HCT116 (cell line): Measurements from ENCODE around the gene CCNYL1. TPM values are rescaled to one million over a fixed set of nuclear protein-coding genes. Genes with fewer than 3 reads are reported as not detected.

ENCODE experiments used
- ATAC-seq: fragments of 200-7000 bp; cut with Tn5 transposase; 2 replicates; pipeline ENCODE4 v1.9.1; 2020; ENCODE audit warnings: mild to moderate bottlenecking, moderate library complexity
- BruUV-seq: library from RNA; stranded (reverse); fragments of 400-500 nt; replicated peaks from 2 replicates; lab custom pipeline; 2021; lab: Mats Ljungman, UMichigan
- CTCF ChIA-PET: fragments of 300-600 bp; sonication (Branson Sonifier 250); formaldehyde crosslinking; loops from one replicate; lab custom pipeline; 2021; ENCODE audit warnings: antibody characterized with exemption; lab: Charles Lee
- POLR2A ChIA-PET: fragments of 300-600, 350-600 bp; sonication (Branson Sonifier 250); formaldehyde crosslinking; loops from one replicate; lab custom pipeline; 2021; ENCODE audit warnings: antibody characterized with exemption; lab: Charles Lee
- RAD21 ChIA-PET, 2 experiments: fragments of 300-600 bp; sonication (Branson Sonifier 250); formaldehyde crosslinking; loops; one replicate each; lab custom pipeline; 2023; ENCODE audit warnings: low total read pairs in 2 of 2; ENCODE audit not compliant: uncharacterized antibody in 2 of 2, unreplicated experiment in 2 of 2, low non-redundant PET in 1 of 2; lab: Charles Lee
- DNase-seq: peaks from one replicate; pipeline ENCODE4 v3.0.0-alpha.2; 2010; ENCODE audit warnings: low read depth, low spot score
- H2AFZ ChIP-seq: fragments of 200-600 bp; shearing (Covaris generic), sonication (generic); 2 replicates; pipeline ENCODE4 v1.6.1; 2017; ENCODE audit warnings: low read depth, mixed run types, mixed read lengths, antibody characterized with exemption, low read length; ENCODE audit not compliant: poor library complexity, severe bottlenecking
- H3K27ac ChIP-seq: 2 replicates; pipeline ENCODE4 v1.5.1; 2012; ENCODE audit warnings: low read depth, low read length
- H3K27me3 ChIP-seq: fragments of 200-600 bp; sonication (generic); 2 replicates; pipeline ENCODE4 v1.6.1; 2016; ENCODE audit warnings: mixed run types, low read length, mixed read lengths; ENCODE audit not compliant: insufficient read depth
- H3K36me3 ChIP-seq, 2 experiments: fragments of 200-500 bp in 1 of 2; fragments of 200-600 bp in 1 of 2; sonication (Bioruptor generic) in 1 of 2; sonication (generic) in 1 of 2; 2 replicates each; pipeline versions ENCODE4 v1.5.1 to v1.6.1; 2014 to 2016; ENCODE audit warnings: low read length in 2 of 2, inconsistent platforms in 1 of 2, mixed read lengths in 1 of 2, mixed run types in 1 of 2; ENCODE audit not compliant: insufficient read depth in 2 of 2, control insufficient read depth in 1 of 2
- H3K4me1 ChIP-seq, 2 experiments: fragments of 200-600 bp in 1 of 2; sonication (generic) in 1 of 2; 2 replicates each; pipeline versions ENCODE4 v1.5.1 to v1.6.1; 2012 to 2017; ENCODE audit warnings: low read length in 2 of 2, inconsistent platforms in 1 of 2, mild to moderate bottlenecking in 1 of 2, mixed read lengths in 1 of 2, mixed run types in 1 of 2, moderate library complexity in 1 of 2; ENCODE audit not compliant: insufficient read depth in 2 of 2, control insufficient read depth in 1 of 2
- H3K4me2 ChIP-seq: fragments of 200-600 bp; sonication (generic); 2 replicates; pipeline ENCODE4 v1.6.1; 2017; ENCODE audit warnings: mixed run types, low read length, mixed read lengths
- H3K4me3 ChIP-seq, 2 experiments: fragments of 200-600 bp in 1 of 2; sonication (generic) in 1 of 2; replicated peaks in 1 of 2; 2 replicates each; pipeline ENCODE4 v1.5.1; 2011 to 2016; ENCODE audit warnings: low read length in 2 of 2, control low read depth in 1 of 2, low read depth in 1 of 2, mild to moderate bottlenecking in 1 of 2, mixed read lengths in 1 of 2, mixed run types in 1 of 2
- H3K79me2 ChIP-seq: fragments of 200-600 bp; sonication (generic); 2 replicates; pipeline ENCODE4 v1.6.1; 2017; ENCODE audit warnings: mild to moderate bottlenecking, mixed run types, low read length, moderate library complexity, mixed read lengths; ENCODE audit not compliant: insufficient read depth
- H3K9ac ChIP-seq: fragments of 200-600 bp; sonication (generic); 2 replicates; pipeline ENCODE4 v1.6.1; 2016; ENCODE audit warnings: low read length, mixed read lengths
- H3K9me2 ChIP-seq: fragments of 200-600 bp; sonication (generic), shearing (Covaris generic); 2 replicates; pipeline ENCODE4 v1.6.1; 2017; ENCODE audit warnings: mixed run types, mild to moderate bottlenecking, moderate library complexity; ENCODE audit not compliant: insufficient read depth
- H3K9me3 ChIP-seq, 2 experiments: fragments of 200-500 bp in 1 of 2; fragments of 200-600 bp in 1 of 2; sonication (Bioruptor generic) in 1 of 2; sonication (generic) in 1 of 2; 2 replicates each; pipeline ENCODE4 v1.6.1; 2014 to 2017; ENCODE audit warnings: low read length in 2 of 2, mixed read lengths in 2 of 2, inconsistent platforms in 1 of 2, low read depth in 1 of 2, mild to moderate bottlenecking in 1 of 2, mixed run types in 1 of 2, moderate library complexity in 1 of 2; ENCODE audit not compliant: control insufficient read depth in 1 of 2, insufficient read depth in 1 of 2
- H4K20me1 ChIP-seq: fragments of 200-600 bp; sonication (generic), shearing (Covaris generic); 2 replicates; pipeline ENCODE4 v1.6.1; 2017; ENCODE audit warnings: mixed run types, mild to moderate bottlenecking, moderate library complexity; ENCODE audit not compliant: insufficient read depth
- CBX3 ChIP-seq: IDR thresholded peaks from 2 replicates; pipeline ENCODE4 v1.6.1; 2012; ENCODE audit warnings: low read depth
- CTCF ChIP-seq, 3 experiments: fragments of 200-600 bp in 1 of 3; sonication (generic) in 1 of 3; IDR thresholded peaks in 2 of 3; conservative IDR thresholded peaks in 1 of 3; 2 replicates each; pipeline ENCODE4 v1.5.1; 2012 to 2017; ENCODE audit warnings: low read depth in 2 of 3, low read length in 2 of 3, antibody characterized with exemption in 1 of 3, borderline replicate concordance in 1 of 3, control low read depth in 1 of 3, mild to moderate bottlenecking in 1 of 3, mixed read lengths in 1 of 3, mixed run types in 1 of 3, moderate library complexity in 1 of 3; ENCODE audit not compliant: insufficient read depth in 1 of 3
- ELF1 ChIP-seq: IDR thresholded peaks from 2 replicates; pipeline ENCODE4 v1.6.1; 2012; ENCODE audit warnings: low read depth, borderline replicate concordance
- EZH2 ChIP-seq: fragments of 200-600 bp; sonication (generic); IDR thresholded peaks from 2 replicates; pipeline ENCODE4 v1.6.1; 2017; ENCODE audit warnings: antibody characterized with exemption, mixed run types
- FOSL1 ChIP-seq: IDR thresholded peaks from 2 replicates; pipeline ENCODE4 v1.6.1; 2012; ENCODE audit warnings: low read depth
- JUND ChIP-seq: IDR thresholded peaks from 2 replicates; pipeline ENCODE4 v1.6.1; 2012
- POLR2AphosphoS5 ChIP-seq: IDR thresholded peaks from 2 replicates; pipeline ENCODE4 v1.6.1; 2011; ENCODE audit warnings: mild to moderate bottlenecking, low read depth, low read length, moderate library complexity
- RAD21 ChIP-seq: IDR thresholded peaks from 2 replicates; pipeline ENCODE4 v1.6.1; 2012; ENCODE audit warnings: low read depth, mild to moderate bottlenecking
- SIN3A ChIP-seq: IDR thresholded peaks from 2 replicates; pipeline ENCODE4 v1.6.1; 2012; ENCODE audit warnings: low read depth
- SP1 ChIP-seq: IDR thresholded peaks from 2 replicates; pipeline ENCODE4 v1.6.1; 2012; ENCODE audit warnings: low read depth
- TCF7L2 ChIP-seq: IDR thresholded peaks from 2 replicates; pipeline ENCODE4 v1.7.0; 2011; ENCODE audit warnings: borderline replicate concordance, inconsistent platforms; ENCODE audit not compliant: insufficient read depth, insufficient read length; ENCODE audit errors: extremely low read depth
- YY1 ChIP-seq: IDR thresholded peaks from 2 replicates; pipeline ENCODE4 v1.6.1; 2011; ENCODE audit warnings: low read length, low read depth, moderate library complexity, mild to moderate bottlenecking; ENCODE audit not compliant: insufficient replicate concordance; ENCODE audit errors: extremely low read depth
- ZFX ChIP-seq: fragments of 450-650 bp; IDR thresholded peaks from 2 replicates; pipeline ENCODE4 v1.6.1; 2017
- intact Hi-C: fragments of 100-400 bp; cut with micrococcal nuclease; formaldehyde crosslinking; loops from 2 replicates; pipeline ENCODE4 v1.10.0; 2022
- total RNA-seq: library from RNA; stranded (reverse); gene quantifications from one replicate; pipeline ENCODE4 v1.2.1, GENCODE V29; 2021; ENCODE audit not compliant: unreplicated experiment
- TF ChIP-seq, protein P1 (sequence below): IDR thresholded peaks from 2 replicates; pipeline ENCODE4 v1.6.1; 2012

Gene CCNYL1
- total RNA-seq, 1 experiment from 2014 or later, result 14.9 TPM

DNA sequence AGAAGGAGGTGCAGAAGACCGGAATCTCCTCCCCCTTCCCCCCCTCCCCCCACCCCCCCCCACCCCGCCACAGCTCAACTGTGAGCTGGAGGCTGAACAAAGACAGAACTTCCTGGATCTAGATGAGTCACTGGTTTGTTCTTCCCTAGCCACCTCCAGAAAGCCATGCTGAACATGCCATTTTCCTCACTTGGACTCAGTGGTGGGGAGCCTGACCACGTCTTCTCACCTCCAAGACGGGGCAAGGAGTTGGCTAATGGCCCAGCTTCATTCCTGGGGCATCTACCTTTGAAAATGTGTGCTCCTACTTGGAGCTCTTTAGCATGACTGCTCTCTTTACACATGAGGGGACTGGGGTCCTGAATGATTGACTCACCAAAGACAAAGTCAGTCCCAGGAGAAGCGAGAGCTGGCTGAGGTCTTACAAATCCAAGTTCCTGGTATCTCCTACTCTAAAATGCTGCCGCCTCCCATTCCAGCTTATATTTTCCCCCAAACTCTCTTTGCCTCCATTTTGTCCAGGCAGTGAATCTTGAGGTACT, 80.9 kb downstream of the CCNYL1 start:
- DNase-seq (peak; percentile 69), ATAC-seq (peak; percentile 86)
- H3K9me2 ChIP-seq, result no peaks in the 10 kb centered on the region
- H3K9me3 ChIP-seq, result no peaks in the 10 kb centered on the region
- peak overlapping the region; percentile 75 for H2AFZ ChIP-seq
- H3K36me3 ChIP-seq, result no peaks in the 10 kb centered on the region
- TF ChIP-seq ZFX (no peak), POLR2AphosphoS5 (peak; percentile 78), JUND (peak; percentile 64; the same call in 1 of the 2 replicates), FOSL1 (peak; percentile 59), TCF7L2 (no peak), ELF1 (no peak), CBX3 (peak; percentile 50; the same call in 1 of the 2 replicates), EZH2 (no peak), CTCF (IDR thresholded peaks at IDR 0.05 in 2 of 3, conservative IDR thresholded peaks at IDR 0.05 in 1 of 3; ENCODE audit: borderline replicate concordance in 1 of 3, insufficient read depth in 1 of 3, low read depth in 2 of 3, low read length in 2 of 3) (no peak), YY1 (peak; percentile 68), SP1 (peak; percentile 42), SIN3A (no peak), RAD21 (no peak)
- TF ChIP-seq, protein P1, sequence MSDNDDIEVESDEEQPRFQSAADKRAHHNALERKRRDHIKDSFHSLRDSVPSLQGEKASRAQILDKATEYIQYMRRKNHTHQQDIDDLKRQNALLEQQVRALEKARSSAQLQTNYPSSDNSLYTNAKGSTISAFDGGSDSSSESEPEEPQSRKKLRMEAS, result peak; percentile 56; the same call in 1 of the 2 replicates
- peaks cover 35 to 52% of the 10 kb centered on the region in 2 experiments for H3K4me1 ChIP-seq
- peak overlapping the region in 1 of 2 experiments; percentile 33; a peak in 1 of 4 replicates for H3K4me3 ChIP-seq
- H3K27me3 ChIP-seq, result no peaks in the 10 kb centered on the region
- ChIA-PET CTCF (interaction anchor here (1.1 kb wide), 2 partner anchors 18 to 22 kb away, joined by 3 read pairs; partner anchors contain the start of gene FZD5), POLR2A (interaction anchor here (0.5 to 2.2 kb wide), 7 partner anchors 13 to 108 kb away, joined by 3 to 8 read pairs (median 5); partner anchors contain the start of gene FZD5), RAD21 (interaction anchor here in 1 of 2 experiments (1.0 kb wide), 1 partner anchor 22 kb away, joined by 3 read pairs; the partner anchor contains the start of gene FZD5)
- peak overlapping the region; percentile 85 for H3K4me2 ChIP-seq
- H3K9ac ChIP-seq, result peak overlapping the region; percentile 52
- intact Hi-C loops, result no loop called here
- TSS peak; percentile 100 for BruUV-seq
- no peaks in the 10 kb centered on the region for H3K79me2 ChIP-seq
- H3K27ac ChIP-seq, result peak overlapping the region; percentile 76
- no peaks in the 10 kb centered on the region for H4K20me1 ChIP-seq
